ENCODE measurements around the gene GCLC. TPM values are rescaled to one million over a fixed set of nuclear protein-coding genes. Genes with fewer than 3 reads are reported as not detected.

GCLC gene
- total and polyA plus RNA-seq, 12 donors: 7.3 to 116 (median 37.9) TPM

GRCh38 chr6:53451165-53451564 is 93.7 kb downstream of the GCLC start:
- Histone ChIP-seq H3K36me3 (replicated peaks in 1 of 2) (no peaks in the 10 kb centered on the region), H3K9me3 (replicated peaks in 1 of 3) (no peaks in the 10 kb centered on the region), H3K27ac (no peak overlapping the region), H3K27me3 (no peaks in the 10 kb centered on the region), H3K4me3 (no peak overlapping the region), H3K4me1 (replicated peaks in 1 of 2) (peaks cover 8 to 11% of the 10 kb centered on the region in 2 donors)
- 88 to 91% (median 89%) methylated on average over 3 of the region's 3 CpGs for WGBS, 4 donors
- DNase-seq: no peak
- intact Hi-C loops (cut with DNase I): no loop called here
- TF ChIP-seq POLR2A (IDR thresholded peaks at IDR 0.05): no peak
- no peak for TF ChIP-seq CTCF (IDR thresholded peaks at IDR 0.05)

GRCh38 chr6:53447865-53448264 is 97.0 kb downstream of the GCLC start:
- H3K4me1 ChIP-seq (replicated peaks in 1 of 2): peaks cover 8 to 11% of the 10 kb centered on the region in 2 donors
- intact Hi-C loops (cut with DNase I): no loop called here
- H3K4me3 ChIP-seq: no peak overlapping the region
- H3K36me3 ChIP-seq (replicated peaks in 1 of 2): no peaks in the 10 kb centered on the region
- H3K27ac ChIP-seq: peak overlapping the region in 1 of 5 donors; percentile 63
- 71 to 89% (median 85%) methylated on average over 2 of the region's 2 CpGs for WGBS, 4 donors
- H3K9me3 ChIP-seq (replicated peaks in 1 of 3): no peaks in the 10 kb centered on the region
- TF ChIP-seq POLR2A (IDR thresholded peaks at IDR 0.05) (no peak), CTCF (IDR thresholded peaks at IDR 0.05) (no peak)
- no peaks in the 10 kb centered on the region for H3K27me3 ChIP-seq
- no peak for DNase-seq

Other genes starting within 250 kb of the GCLC start
- 100 to 1,000 TPM; 103 to 632 (median 167) TPM for gene ELOVL5, start 196.2 kb downstream of the GCLC start, total RNA-seq
- 1,000 to 10,000 TPM in 1 of 3 donors, 10 to 100 TPM in 2; 31.4 to 1,320 (median 33.3) TPM for gene ELOVL5, start 196.2 kb downstream of the GCLC start, polyA plus RNA-seq
- gene KLHL31, start 120.7 kb upstream of the GCLC start, total RNA-seq: 10 to 100 TPM in 1 of 9 donors, 1 to 10 TPM in 8; 1.5 to 11.5 (median 3.0) TPM
- gene KLHL31, start 120.7 kb upstream of the GCLC start, polyA plus RNA-seq: 1 to 10 TPM in 2 of 3 donors, under 1 TPM in 1; 0.84 to 2.1 (median 1.4) TPM
- 1 to 10 TPM; 2.1 to 7.8 (median 4.4) TPM for gene LRRC1, start 249.9 kb upstream of the GCLC start, total RNA-seq
- gene LRRC1, start 249.9 kb upstream of the GCLC start, polyA plus RNA-seq: 1 to 10 TPM; 3.3 to 5.6 (median 4.7) TPM

Measured in adrenal gland (tissue), 12 donors.